Tongue (tissue), 1 donor: Measurements from ENCODE around the gene ARL11. TPM values are rescaled to one million over a fixed set of nuclear protein-coding genes. Genes with fewer than 3 reads are reported as not detected.

Experiments used
- total RNA-seq: library from RNA; depleted of rRNA; stranded (reverse); fragments of >200 nt; gene quantifications from one replicate; pipeline ENCODE4 v1.2.3, GENCODE V29; 2014

ARL11 gene
- total RNA-seq, 1 donor from 2014 or later = 0.92 TPM

Other genes with a start within 250 kb of the ARL11 start
- 14.7 TPM for gene CAB39L, start 184.4 kb upstream of the ARL11 start, total RNA-seq
- 15.1 TPM for gene SETDB2, start 184.2 kb upstream of the ARL11 start, total RNA-seq
- gene PHF11, start 132.6 kb upstream of the ARL11 start, total RNA-seq = 19.4 TPM
- gene RCBTB1, start 42.9 kb upstream of the ARL11 start, total RNA-seq = 29.3 TPM
- 37.0 TPM for gene EBPL, start 63.0 kb downstream of the ARL11 start, total RNA-seq
- 61.3 TPM for gene KPNA3, start 164.2 kb downstream of the ARL11 start, total RNA-seq